A673 (cell line): ENCODE data around the gene RHOXF2. TPM values are rescaled to one million over a fixed set of nuclear protein-coding genes. Genes with fewer than 3 reads are reported as not detected.
A peak's percentile ranks its signal among the peaks of the same experiment; 100 is the strongest.

Experiments used
- BruUV-seq: library from RNA; stranded (reverse); fragments of 400-500 nt; replicated peaks from 2 replicates; lab custom pipeline; 2021; lab: Mats Ljungman, UMichigan
- CTCF ChIA-PET: fragments of 300-600 bp; sonication (Branson Sonifier 250); formaldehyde crosslinking; loops from one replicate; lab custom pipeline; 2022; ENCODE audit warnings: antibody characterized with exemption; lab: Charles Lee
- POLR2A ChIA-PET: fragments of 300-600 bp; sonication (Branson Sonifier 250); formaldehyde crosslinking; loops from one replicate; lab custom pipeline; 2022; ENCODE audit warnings: antibody characterized with exemption; ENCODE audit not compliant: low non-redundant PET; lab: Charles Lee
- DNase-seq: peaks from one replicate; pipeline ENCODE4 v3.0.0-alpha.2; 2015; ENCODE audit warnings: low spot score
- H3K27ac ChIP-seq: fragments of 200-600 bp; sonication (generic); 2 replicates; pipeline ENCODE4 v1.5.1; 2016; ENCODE audit warnings: mixed run types, low read depth, mild to moderate bottlenecking, mixed read lengths, antibody characterized with exemption, low read length; ENCODE audit not compliant: poor library complexity, severe bottlenecking
- H3K27me3 ChIP-seq: fragments of 200-600 bp; sonication (generic); replicated peaks from 2 replicates; pipeline ENCODE4 v1.6.1; 2017; ENCODE audit warnings: mixed run types, low read depth, mild to moderate bottlenecking, mixed read lengths, antibody characterized with exemption, low read length; ENCODE audit not compliant: insufficient read depth, poor library complexity
- H3K36me3 ChIP-seq: fragments of 200-600 bp; sonication (generic); 2 replicates; pipeline ENCODE4 v1.6.1; 2016; ENCODE audit warnings: mixed run types, mild to moderate bottlenecking, mixed read lengths, antibody characterized with exemption, low read length; ENCODE audit not compliant: insufficient read depth, poor library complexity, severe bottlenecking
- H3K4me1 ChIP-seq: fragments of 200-600 bp; sonication (generic); 2 replicates; pipeline ENCODE4 v1.6.1; 2017; ENCODE audit warnings: mixed run types, mild to moderate bottlenecking, mixed read lengths, antibody characterized with exemption, low read length; ENCODE audit not compliant: insufficient read depth, poor library complexity, severe bottlenecking
- H3K4me3 ChIP-seq: fragments of 200-600 bp; sonication (generic); 2 replicates; pipeline ENCODE4 v1.5.1; 2016; ENCODE audit warnings: low read depth, mixed run types, mild to moderate bottlenecking, mixed read lengths, low read length; ENCODE audit not compliant: poor library complexity, severe bottlenecking
- H3K9me3 ChIP-seq: fragments of 200-600 bp; sonication (generic); 2 replicates; pipeline ENCODE4 v1.6.1; 2016; ENCODE audit warnings: mixed run types, low read depth, mild to moderate bottlenecking, mixed read lengths, antibody characterized with exemption, low read length; ENCODE audit not compliant: poor library complexity, severe bottlenecking
- EZH2 ChIP-seq: fragments of 200-600 bp; sonication (generic); IDR thresholded peaks from 2 replicates; pipeline ENCODE4 v1.6.1; 2017; ENCODE audit warnings: borderline replicate concordance, low read depth, mild to moderate bottlenecking, mixed read lengths, antibody characterized with exemption, low read length; ENCODE audit not compliant: poor library complexity, severe bottlenecking
- intact Hi-C: fragments of 100-400 bp; cut with micrococcal nuclease; formaldehyde crosslinking; loops from one replicate; pipeline ENCODE4 v1.10.0; 2022; ENCODE audit not compliant: unreplicated experiment
- total RNA-seq: library from RNA; stranded (reverse); gene quantifications from 2 replicates; pipeline ENCODE4 v1.2.3, GENCODE V29; 2021
- TF ChIP-seq, protein P1 (sequence below): fragments of 300-800, 200-600 bp; sonication (generic); conservative IDR thresholded peaks from 2 replicates; pipeline ENCODE4 v1.5.1; 2017; ENCODE audit warnings: low read depth, mild to moderate bottlenecking, antibody characterized with exemption, low read length, moderate library complexity, mixed read lengths

RHOXF2 gene
- total RNA-seq, 1 experiment from 2014 or later, result not detected

DNA sequence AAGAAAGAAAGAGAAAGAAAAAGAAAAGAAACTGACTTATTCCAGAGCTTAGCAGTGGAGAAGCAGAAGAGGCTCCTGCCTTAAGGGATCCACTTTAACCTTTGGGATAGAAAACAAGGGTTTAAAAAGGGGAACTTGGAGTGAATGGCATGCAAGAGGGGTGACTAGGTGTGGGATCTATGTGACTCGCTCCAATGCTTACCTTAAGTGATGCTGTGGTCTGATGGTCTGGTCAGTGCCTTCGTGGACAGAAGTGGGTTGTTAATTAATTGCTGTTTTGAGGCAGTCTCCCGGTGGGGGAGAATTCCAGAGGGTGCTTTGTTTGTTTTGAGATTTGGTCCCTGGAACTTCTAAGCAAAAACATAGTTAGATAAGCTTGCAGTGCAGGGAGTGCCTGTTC lies 21.6 kb upstream of the RHOXF2 start:
- TF ChIP-seq, protein P1, sequence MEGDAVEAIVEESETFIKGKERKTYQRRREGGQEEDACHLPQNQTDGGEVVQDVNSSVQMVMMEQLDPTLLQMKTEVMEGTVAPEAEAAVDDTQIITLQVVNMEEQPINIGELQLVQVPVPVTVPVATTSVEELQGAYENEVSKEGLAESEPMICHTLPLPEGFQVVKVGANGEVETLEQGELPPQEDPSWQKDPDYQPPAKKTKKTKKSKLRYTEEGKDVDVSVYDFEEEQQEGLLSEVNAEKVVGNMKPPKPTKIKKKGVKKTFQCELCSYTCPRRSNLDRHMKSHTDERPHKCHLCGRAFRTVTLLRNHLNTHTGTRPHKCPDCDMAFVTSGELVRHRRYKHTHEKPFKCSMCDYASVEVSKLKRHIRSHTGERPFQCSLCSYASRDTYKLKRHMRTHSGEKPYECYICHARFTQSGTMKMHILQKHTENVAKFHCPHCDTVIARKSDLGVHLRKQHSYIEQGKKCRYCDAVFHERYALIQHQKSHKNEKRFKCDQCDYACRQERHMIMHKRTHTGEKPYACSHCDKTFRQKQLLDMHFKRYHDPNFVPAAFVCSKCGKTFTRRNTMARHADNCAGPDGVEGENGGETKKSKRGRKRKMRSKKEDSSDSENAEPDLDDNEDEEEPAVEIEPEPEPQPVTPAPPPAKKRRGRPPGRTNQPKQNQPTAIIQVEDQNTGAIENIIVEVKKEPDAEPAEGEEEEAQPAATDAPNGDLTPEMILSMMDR, result no peak
- no peak for TF ChIP-seq EZH2
- no peak overlapping the region for H3K27ac ChIP-seq
- intact Hi-C loops, result no loop called here
- H3K4me3 ChIP-seq, result no peak overlapping the region
- no TSS peak for BruUV-seq
- CTCF ChIA-PET, result no interaction called here
- DNase-seq, result no peak
- POLR2A ChIA-PET, result no interaction called here
- H3K27me3 ChIP-seq, result no peaks in the 10 kb centered on the region
- no peaks in the 10 kb centered on the region for H3K9me3 ChIP-seq
- no peaks in the 10 kb centered on the region for H3K4me1 ChIP-seq
- H3K36me3 ChIP-seq, result no peaks in the 10 kb centered on the region

DNA sequence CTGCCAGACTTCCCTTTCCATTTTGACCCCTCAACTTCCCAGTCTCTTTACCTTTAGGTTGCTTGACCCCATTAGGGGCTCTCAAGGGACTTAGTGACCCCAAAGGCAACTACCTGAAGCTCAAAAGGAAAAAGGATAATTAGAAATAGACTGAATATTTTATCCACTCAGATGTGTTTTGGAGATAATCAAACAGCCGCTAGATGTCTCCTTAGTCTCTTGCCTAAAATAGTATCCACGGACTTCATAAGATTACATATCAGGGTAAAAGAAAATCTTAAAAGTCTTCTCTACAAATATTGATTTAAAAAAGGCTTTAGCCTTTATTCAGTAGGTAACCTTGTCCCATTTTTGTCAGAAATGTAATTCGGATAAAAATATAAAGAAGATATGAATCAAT lies 21.0 kb upstream of the RHOXF2 start:
- no peaks in the 10 kb centered on the region for H3K27me3 ChIP-seq
- no peak for DNase-seq
- no TSS peak for BruUV-seq
- H3K36me3 ChIP-seq, result no peaks in the 10 kb centered on the region
- no peaks in the 10 kb centered on the region for H3K9me3 ChIP-seq
- H3K27ac ChIP-seq, result no peak overlapping the region
- no peak overlapping the region for H3K4me3 ChIP-seq
- ChIA-PET POLR2A (no interaction called here), CTCF (no interaction called here)
- intact Hi-C loops, result no loop called here
- TF ChIP-seq, protein P1, result peak; percentile 40; the same call in 1 of the 2 replicates
- TF ChIP-seq EZH2, result no peak
- H3K4me1 ChIP-seq, result no peaks in the 10 kb centered on the region

DNA sequence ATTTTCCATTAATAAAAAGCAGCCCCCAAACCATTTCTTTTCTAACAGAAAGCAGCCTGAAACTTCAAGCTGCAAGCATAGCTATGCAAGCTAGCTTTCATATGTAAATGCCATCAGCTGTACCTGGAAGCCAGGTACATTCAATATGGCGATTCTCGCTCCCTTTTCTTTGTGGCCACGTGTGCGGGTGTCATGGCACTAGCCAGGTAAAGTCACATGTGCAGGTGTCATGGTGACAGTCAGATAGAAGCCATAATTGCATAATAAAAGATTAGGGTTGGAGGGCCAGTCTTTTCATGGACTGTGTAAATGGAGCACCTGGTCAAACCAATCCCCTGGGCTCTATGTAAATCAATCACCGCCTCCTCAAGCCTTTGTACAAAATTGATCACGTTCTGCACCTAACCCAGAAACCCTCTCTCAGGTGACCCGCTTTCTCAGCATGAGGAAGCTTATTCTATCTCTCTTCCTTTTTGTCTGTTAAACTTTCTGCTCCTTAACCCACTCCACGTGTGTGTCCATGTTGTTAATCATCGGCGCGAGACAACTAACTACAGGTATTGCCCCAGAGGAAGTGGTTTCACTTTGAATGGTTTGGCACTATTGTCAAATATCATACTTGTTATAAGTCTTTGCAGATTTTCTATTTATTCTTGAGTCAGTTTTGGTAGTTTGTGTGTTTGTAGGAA lies 18.0 kb upstream of the RHOXF2 start:
- H3K4me1 ChIP-seq, result no peaks in the 10 kb centered on the region
- no peaks in the 10 kb centered on the region for H3K36me3 ChIP-seq
- intact Hi-C loops, result no loop called here
- ChIA-PET CTCF (no interaction called here), POLR2A (no interaction called here)
- BruUV-seq, result no TSS peak
- no peak overlapping the region for H3K4me3 ChIP-seq
- no peak for DNase-seq
- TF ChIP-seq, protein P1, result no peak
- TF ChIP-seq EZH2, result no peak
- H3K27me3 ChIP-seq, result no peaks in the 10 kb centered on the region
- H3K9me3 ChIP-seq, result no peaks in the 10 kb centered on the region
- no peak overlapping the region for H3K27ac ChIP-seq
